Kidney (tissue), 14 donors: ENCODE data around the gene EREG. TPM values are rescaled to one million over a fixed set of nuclear protein-coding genes. Genes with fewer than 3 reads are reported as not detected.
"Not testable (repeated sequence)": the region's sequence is repeated elsewhere in the genome, so short reads cannot be mapped to it uniquely, and the experiment has no call there.

ENCODE experiments used
- DNase-seq, 5 donors: peaks; one replicate each; pipeline ENCODE4 v3.0.0-alpha.2; 2013 to 2020
- FAIRE-seq: peaks from 2 replicates; lab custom pipeline; 2012; peaks lifted over from hg19 to GRCh38; lab: Jason Lieb, UNC
- H3K27ac ChIP-seq, 2 donors: one replicate each; pipeline ENCODE4 v1.7.0; 2013; ENCODE audit warnings: low read depth in 2 of 2, low read length in 2 of 2, inconsistent platforms in 1 of 2
- H3K27me3 ChIP-seq: one replicate; pipeline ENCODE4 v1.7.1; 2013; ENCODE audit warnings: low read length, inconsistent platforms; ENCODE audit not compliant: control insufficient read depth, insufficient read depth
- H3K36me3 ChIP-seq, 3 donors: one replicate each; pipeline versions ENCODE4 v1.7.0 to v1.7.1; 2013; ENCODE audit warnings: low read length in 3 of 3, control low read depth in 1 of 3, inconsistent platforms in 1 of 3; ENCODE audit not compliant: insufficient read depth in 3 of 3, control insufficient read depth in 2 of 3
- H3K4me1 ChIP-seq, 3 donors: one replicate each; pipeline versions ENCODE4 v1.7.0 to v1.7.1; 2013; ENCODE audit warnings: low read length in 3 of 3, inconsistent platforms in 1 of 3, low read depth in 1 of 3; ENCODE audit not compliant: control insufficient read depth in 2 of 3, insufficient read depth in 2 of 3
- H3K4me3 ChIP-seq, 3 donors: one replicate each; pipeline versions ENCODE4 v1.7.0 to v1.8.1; 2013; ENCODE audit warnings: low read length in 3 of 3, control low read depth in 1 of 3, inconsistent platforms in 1 of 3
- H3K9ac ChIP-seq, 3 donors: one replicate each; pipeline versions ENCODE4 v1.7.0 to v1.7.1; 2013; ENCODE audit warnings: low read length in 3 of 3, control low read depth in 1 of 3, inconsistent platforms in 1 of 3
- H3K9me3 ChIP-seq, 3 donors: one replicate each; pipeline versions ENCODE4 v1.7.0 to v1.7.1; 2013; ENCODE audit warnings: low read length in 3 of 3, control low read depth in 1 of 3, inconsistent platforms in 1 of 3; ENCODE audit not compliant: control insufficient read depth in 2 of 3, insufficient read depth in 1 of 3
- CTCF ChIP-seq: IDR thresholded peaks from 3 replicates; pipeline ENCODE4 v1.5.1; 2012; ENCODE audit warnings: mild to moderate bottlenecking, moderate library complexity, borderline replicate concordance; ENCODE audit not compliant: insufficient read depth; ENCODE audit errors: extremely low read depth
- intact Hi-C: fragments of 100-400 bp; cut with DNase I; formaldehyde crosslinking; loops from one replicate; pipeline ENCODE4 v1.11.1; 2022
- polyA plus RNA-seq: library from polyadenylated mRNA; stranded (reverse); fragments of 350-450 nt; fragmentation: Illumina TruSeq; extraction: RNeasy Lipid Tissue Mini Kit (QIAGEN cat#74804); gene quantifications from one replicate; pipeline ENCODE4 v1.2.3, GENCODE V29; 2014; ENCODE audit warnings: low read depth, low replicate concordance; ENCODE audit not compliant: insufficient read depth
- total RNA-seq: library from RNA; stranded (reverse); fragmentation: NEBNext Ultra II Directional; extraction: Animal tissue kit (Norgen Biotek cat#: 25700); gene quantifications from one replicate; pipeline ENCODE4 v1.2.1, GENCODE V29; 2021
- donor health status: control.
- donor health status: control.
- donor health status: control.
- donor health status: control.
- donor health status: control.
- donor health status: DM: yes; HTN: yes; CAD: no.
- donor health status: Normal renal cell carcinoma (clear cell type).

The EREG gene
- total and polyA plus RNA-seq, 2 donors from 2014 or later, result 0.44 TPM; not detected in 1

- peak overlapping the region in 2 of 3 donors; percentile 21 to 26 for H3K4me3 ChIP-seq
- FAIRE-seq, result no peak
- intact Hi-C loops, result loop anchor here (10.0 kb wide), 1 partner anchor 137 kb away; no protein-coding TSS in a partner anchor
Observed at GRCh38 chr4:74397748-74398426, 32.9 kb downstream of the EREG start.

GRCh38 chr4:74398894-74399589 is 34.1 kb downstream of the EREG start:
- not testable (repeated sequence) for FAIRE-seq, H3K9me3 ChIP-seq, H3K27ac ChIP-seq, H3K36me3 ChIP-seq, H3K4me1 ChIP-seq, H3K4me3 ChIP-seq, H3K27me3 ChIP-seq, H3K9ac ChIP-seq
- intact Hi-C loops, result loop anchor here (10.0 kb wide), 1 partner anchor 136 kb away; no protein-coding TSS in a partner anchor
- DNase-seq, result peak in 1 of 5 donors; percentile 68

More at GRCh38 chr4:74397748-74398426, 32.9 kb downstream of the EREG start:
- Histone ChIP-seq H3K9me3 (no peaks in the 10 kb centered on the region), H3K4me1 (no peaks in the 10 kb centered on the region), H3K36me3 (no peaks in the 10 kb centered on the region), H3K27ac (no peak overlapping the region), H3K9ac (no peak overlapping the region), H3K27me3 (no peaks in the 10 kb centered on the region)
- TF ChIP-seq CTCF, result no peak
- no peak for DNase-seq

- Histone ChIP-seq H3K27me3 (no peaks in the 10 kb centered on the region), H3K4me3 (no peak overlapping the region), H3K9ac (no peak overlapping the region), H3K9me3 (no peaks in the 10 kb centered on the region), H3K4me1 (no peaks in the 10 kb centered on the region), H3K36me3 (no peaks in the 10 kb centered on the region), H3K27ac (no peak overlapping the region)
- no peak for FAIRE-seq
- no peak for DNase-seq
- intact Hi-C loops, result no loop called here
- no peak for TF ChIP-seq CTCF
Observed at GRCh38 chr4:74400395-74400794, 35.5 kb downstream of the EREG start.
